Heart left ventricle (tissue), 16 donors: Measurements from ENCODE around the gene ALDOA. TPM values are rescaled to one million over a fixed set of nuclear protein-coding genes. Genes with fewer than 3 reads are reported as not detected.

ENCODE experiments used
- ATAC-seq, 4 donors: fragments of 200-7000 bp; cut with Tn5 transposase; one replicate each; pipeline ENCODE4 v1.9.1; 2020 to 2022; ENCODE audit warnings: moderate library complexity in 4 of 4, mild to moderate bottlenecking in 3 of 4, moderate number of reproducible peaks in 1 of 4
- DNase-seq, 5 donors: peaks; one replicate each; pipeline ENCODE4 v3.0.0-alpha.2; 2020
- H3K27ac ChIP-seq, 12 donors: fragments of 200-600 bp; sonication (generic) in 4 of 12; one replicate each; pipeline versions ENCODE4 v1.5.0 to v1.8.0; 2016 to 2022; ENCODE audit warnings: mild to moderate bottlenecking in 2 of 12
- H3K27me3 ChIP-seq, 9 donors: fragments of 200-600 bp; sonication (generic) in 2 of 9; one replicate each; pipeline versions ENCODE4 v1.5.1 to v1.8.0; 2016 to 2022; ENCODE audit warnings: mild to moderate bottlenecking in 3 of 9
- H3K36me3 ChIP-seq, 9 donors: fragments of 200-600 bp; sonication (generic) in 2 of 9; one replicate each; pipeline versions ENCODE4 v1.5.0 to v1.8.0; 2018 to 2022; ENCODE audit warnings: mild to moderate bottlenecking in 2 of 9
- H3K4me1 ChIP-seq, 12 donors: fragments of 200-600 bp; sonication (generic) in 4 of 12; one replicate each; pipeline versions ENCODE4 v1.5.0 to v1.8.0; 2016 to 2022; ENCODE audit warnings: mild to moderate bottlenecking in 3 of 12
- H3K4me3 ChIP-seq, 12 donors: fragments of 200-600 bp; sonication (generic) in 4 of 12; one replicate each; pipeline versions ENCODE4 v1.5.0 to v1.8.0; 2017 to 2022; ENCODE audit warnings: mild to moderate bottlenecking in 9 of 12, moderate library complexity in 4 of 12
- H3K9me3 ChIP-seq, 12 donors: fragments of 200-600 bp; sonication (generic) in 4 of 12; one replicate each; pipeline versions ENCODE4 v1.5.0 to v1.8.0; 2016 to 2022; ENCODE audit warnings: mild to moderate bottlenecking in 1 of 12
- CTCF ChIP-seq, 12 donors: fragments of 200-600 bp; sonication (generic) in 4 of 12; IDR thresholded peaks; one replicate each; pipeline versions ENCODE4 v1.5.0 to v1.8.0; 2018 to 2022; ENCODE audit warnings: antibody characterized with exemption in 12 of 12, mild to moderate bottlenecking in 5 of 12
- POLR2A ChIP-seq, 2 donors: fragments of 450-650 bp; IDR thresholded peaks; one replicate each; pipeline ENCODE4 v1.6.1; 2017; ENCODE audit warnings: antibody characterized with exemption in 2 of 2, mild to moderate bottlenecking in 2 of 2, moderate library complexity in 2 of 2
- WGBS, 4 donors: extraction: QIAGEN DNeasy Blood & Tissue Kit in 2 of 4; methylation state at CpG; one replicate each; pipeline versions ENCODE4 v1.1.5 to v1.1.7; 2013 to 2018; 5-methylcytosine and 5-hydroxymethylcytosine counted together
- intact Hi-C, 10 donors: fragments of 100-400 bp; cut with DNase I; formaldehyde crosslinking; loops; one replicate each; pipeline versions ENCODE4 v1.11.1 to v1.14.2; 2022
- polyA plus RNA-seq, 2 donors: library from polyadenylated mRNA; stranded (reverse); fragments of 200-250 nt; gene quantifications; one replicate each; pipeline ENCODE4 v1.2.3, GENCODE V29; 2013
- total RNA-seq, 9 donors: library from RNA; depleted of rRNA in 2 of 9; stranded (reverse); fragments of >200 nt in 2 of 9; fragmentation: NEBNext Ultra II Directional in 3 of 9; extraction: Animal tissue kit (Norgen Biotek cat#: 25700) in 3 of 9; gene quantifications; one replicate each; pipeline versions ENCODE4 v1.1.0 to v1.2.4, GENCODE V29; 2016 to 2023
- donor health status: ischemic (EF 13 %, LVEDD 7.1; RV severe dilation, severe dysfunction).
- donor health status: healthy with polysubstance abuse.
- donor health status: DM: no; HTN: yes; CAD: no.
- donor health status: DM: no; HTN: no; CAD: no.
- donor health status: ischemic (EF 25% LVEDD 6.9; RV normal size, moderate dysfunction).
- donor health status: ischemic (EF 25% LVEDD 5.7; RV mildly dilated, moderate dysfunction).
- donor health status: healthy.
- donor health status: DM: yes; HTN: yes; CAD: no.
- donor health status: ischemic (EF 35%, LVEDD 5.7; RV mildly dilated, moderate dysfunction).
- donor health status: nonischemic (EF 11% LVEDD 7.7; RV severe dilation, severe dysfunction).
- donor health status: DM: yes; HTN: yes; CAD: no.
- donor health status: PGD.
- donor health status: ischemic (EF 29% LVEDD 5.4; RV normal size, mild dysfunction).
- donor health status: nonischemic (EF 23%, LVEDD 6.1; RV moderate dilation, normal function).

ALDOA gene
- total and polyA plus RNA-seq, 11 donors: 2,585 to 5,076 (median 3,542) TPM

- Histone ChIP-seq H3K27ac (no peak overlapping the region), H3K36me3 (no peaks in the 10 kb centered on the region), H3K4me3 (no peak overlapping the region), H3K27me3 (peaks cover 23 to 77% (median 55%) of the 10 kb centered on the region in 9 donors), H3K4me1 (peaks cover 0 to 11% (median 0%) of the 10 kb centered on the region in 12 donors), H3K9me3 (no peaks in the 10 kb centered on the region)
- WGBS, 4 donors: 11 to 15% (median 14%) methylated on average over 11 to 18 of the region's 18 CpGs
- DNase-seq (peak in 1 of 5 donors; percentile 21), ATAC-seq (peak in 3 of 4 donors; percentile 46 to 75 (median 51))
- TF ChIP-seq CTCF (IDR thresholded peaks at IDR 0.05) (no peak), POLR2A (IDR thresholded peaks at IDR 0.05) (no peak)
- intact Hi-C loops: loop anchor here in 3 of 10 donors (5.0 to 10.0 kb wide), 3 partner anchors 156 to 324 kb away; partner anchors contain the start of gene CDIPT (in 1 of the 3)
Observed at GRCh38 chr16:30028438-30029076, 37.0 kb upstream of the ALDOA start.

GRCh38 chr16:30030011-30030685 lies 35.4 kb upstream of the ALDOA start:
- DNase-seq (no peak), ATAC-seq (no peak)
- H3K36me3 ChIP-seq: no peaks in the 10 kb centered on the region
- peaks cover 0 to 11% (median 0%) of the 10 kb centered on the region in 12 donors for H3K4me1 ChIP-seq
- peaks cover 25 to 90% (median 62%) of the 10 kb centered on the region in 9 donors for H3K27me3 ChIP-seq
- H3K4me3 ChIP-seq: no peak overlapping the region
- WGBS, 4 donors: 21 to 25% (median 22%) methylated on average over 22 to 23 of the region's 23 CpGs
- intact Hi-C loops: loop anchor here in 1 of 10 donors (10.0 kb wide), 1 partner anchor 65 kb away; the partner anchor contains the start of genes TBX6 and YPEL3
- no peak overlapping the region for H3K27ac ChIP-seq
- no peaks in the 10 kb centered on the region for H3K9me3 ChIP-seq
- no peak for TF ChIP-seq POLR2A (IDR thresholded peaks at IDR 0.05)
- no peak for TF ChIP-seq CTCF (IDR thresholded peaks at IDR 0.05)

GRCh38 chr16:30030841-30031413 lies 34.6 kb upstream of the ALDOA start, which contains the start of gene TLCD3B:
Gene TLCD3B (minus strand): TSS chr16:30031271. CDS start chr16:30030527, 744 bp downstream.
- TF ChIP-seq POLR2A (IDR thresholded peaks at IDR 0.05) (no peak), CTCF (IDR thresholded peaks at IDR 0.05) (no peak)
- no peak within 1 kb of the TSS for H3K27ac ChIP-seq
- DNase-seq (peak in 1 of 5 donors; percentile 18), ATAC-seq (no peak)
- H3K4me3 ChIP-seq: peak within 1 kb of the TSS in 2 of 12 donors; percentile 8 to 18
- H3K36me3 ChIP-seq: no peaks in the 10 kb centered on the region
- peaks cover 0 to 11% (median 0%) of the 10 kb centered on the region in 12 donors for H3K4me1 ChIP-seq
- peaks cover 25 to 92% (median 67%) of the 10 kb centered on the region in 9 donors for H3K27me3 ChIP-seq
- 1 to 5% (median 3%) methylated on average over 21 to 27 of the region's 27 CpGs for WGBS, 4 donors
- H3K9me3 ChIP-seq: no peaks in the 10 kb centered on the region
- intact Hi-C loops: loop anchor here in 1 of 10 donors (10.0 kb wide), 1 partner anchor 64 kb away; the partner anchor contains the start of genes TBX6 and YPEL3
